ENCODE data around the gene TSPAN9.

The TSPAN9 gene

GRCh38 chr12:3160081-3160480 is 82.9 kb downstream of the TSPAN9 start:
- Histone ChIP-seq H3K9me2 (replicated peaks; ENCODE audit: insufficient read depth, low read length) (no peaks in the 10 kb centered on the region), H3K27ac (ENCODE audit: low read depth, low read length) (no peak overlapping the region), H3K9me3 (ENCODE audit: insufficient read depth, low read length) (no peaks in the 10 kb centered on the region), H3K27me3 (ENCODE audit: low read length) (no peaks in the 10 kb centered on the region), H3K36me3 (ENCODE audit: low read length) (no peaks in the 10 kb centered on the region), H3K9ac (ENCODE audit: low read length) (no peak overlapping the region), H3F3A (ENCODE audit: insufficient read depth) (no peaks in the 10 kb centered on the region), H3K4me3 (ENCODE audit: insufficient read depth, low read length, poor library complexity, severe bottlenecking) (no peak overlapping the region), H3K4me2 (ENCODE audit: low read depth, low read length, poor library complexity, severe bottlenecking) (no peak overlapping the region), H4K20me1 (ENCODE audit: low read depth, low read length) (no peaks in the 10 kb centered on the region), H2AFZ (ENCODE audit: low read depth, low read length, severe bottlenecking) (no peak overlapping the region), H3K79me2 (ENCODE audit: insufficient read depth, low read length) (no peaks in the 10 kb centered on the region)
- no peak for TF ChIP-seq EZH2phosphoT487 (conservative IDR thresholded peaks at IDR 0.05; ENCODE audit: low read length)
- TF ChIP-seq, protein P1, sequence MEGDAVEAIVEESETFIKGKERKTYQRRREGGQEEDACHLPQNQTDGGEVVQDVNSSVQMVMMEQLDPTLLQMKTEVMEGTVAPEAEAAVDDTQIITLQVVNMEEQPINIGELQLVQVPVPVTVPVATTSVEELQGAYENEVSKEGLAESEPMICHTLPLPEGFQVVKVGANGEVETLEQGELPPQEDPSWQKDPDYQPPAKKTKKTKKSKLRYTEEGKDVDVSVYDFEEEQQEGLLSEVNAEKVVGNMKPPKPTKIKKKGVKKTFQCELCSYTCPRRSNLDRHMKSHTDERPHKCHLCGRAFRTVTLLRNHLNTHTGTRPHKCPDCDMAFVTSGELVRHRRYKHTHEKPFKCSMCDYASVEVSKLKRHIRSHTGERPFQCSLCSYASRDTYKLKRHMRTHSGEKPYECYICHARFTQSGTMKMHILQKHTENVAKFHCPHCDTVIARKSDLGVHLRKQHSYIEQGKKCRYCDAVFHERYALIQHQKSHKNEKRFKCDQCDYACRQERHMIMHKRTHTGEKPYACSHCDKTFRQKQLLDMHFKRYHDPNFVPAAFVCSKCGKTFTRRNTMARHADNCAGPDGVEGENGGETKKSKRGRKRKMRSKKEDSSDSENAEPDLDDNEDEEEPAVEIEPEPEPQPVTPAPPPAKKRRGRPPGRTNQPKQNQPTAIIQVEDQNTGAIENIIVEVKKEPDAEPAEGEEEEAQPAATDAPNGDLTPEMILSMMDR (IDR thresholded peaks at IDR 0.05; ENCODE audit: insufficient read depth, low read length, poor library complexity, severe bottlenecking) = no peak

DNA sequence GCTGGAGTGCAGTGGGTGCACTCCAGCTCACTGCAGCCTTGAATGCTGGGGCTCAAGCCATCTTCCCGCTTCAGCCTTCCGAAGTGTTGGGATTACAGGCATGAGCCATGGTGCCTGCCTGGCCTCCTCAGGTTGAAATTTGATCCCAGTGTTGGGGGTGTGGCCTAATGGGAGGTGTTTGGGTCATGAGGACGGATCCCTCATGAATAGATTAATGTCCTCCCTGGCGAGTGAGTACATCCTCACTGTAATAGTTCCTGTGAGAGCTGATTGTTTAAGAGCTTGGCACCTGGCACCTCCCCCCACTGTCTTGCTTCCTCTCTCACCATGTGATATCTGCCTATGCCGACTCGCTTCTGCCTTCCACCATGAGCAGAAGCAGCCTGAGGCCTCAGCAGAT is 84.7 kb downstream of the TSPAN9 start:
- Histone ChIP-seq H3K9me2 (replicated peaks; ENCODE audit: insufficient read depth, low read length) (no peaks in the 10 kb centered on the region), H3F3A (ENCODE audit: insufficient read depth) (no peaks in the 10 kb centered on the region), H3K4me2 (ENCODE audit: low read depth, low read length, poor library complexity, severe bottlenecking) (no peak overlapping the region), H3K9me3 (ENCODE audit: insufficient read depth, low read length) (no peaks in the 10 kb centered on the region), H4K20me1 (ENCODE audit: low read depth, low read length) (no peaks in the 10 kb centered on the region), H3K4me3 (ENCODE audit: insufficient read depth, low read length, poor library complexity, severe bottlenecking) (no peak overlapping the region), H3K27ac (ENCODE audit: low read depth, low read length) (no peak overlapping the region), H3K27me3 (ENCODE audit: low read length) (no peaks in the 10 kb centered on the region), H3K9ac (ENCODE audit: low read length) (no peak overlapping the region), H3K36me3 (ENCODE audit: low read length) (no peaks in the 10 kb centered on the region), H2AFZ (ENCODE audit: low read depth, low read length, severe bottlenecking) (no peak overlapping the region), H3K79me2 (ENCODE audit: insufficient read depth, low read length) (no peaks in the 10 kb centered on the region)
- TF ChIP-seq EZH2phosphoT487 (conservative IDR thresholded peaks at IDR 0.05; ENCODE audit: low read length) = no peak

DNA sequence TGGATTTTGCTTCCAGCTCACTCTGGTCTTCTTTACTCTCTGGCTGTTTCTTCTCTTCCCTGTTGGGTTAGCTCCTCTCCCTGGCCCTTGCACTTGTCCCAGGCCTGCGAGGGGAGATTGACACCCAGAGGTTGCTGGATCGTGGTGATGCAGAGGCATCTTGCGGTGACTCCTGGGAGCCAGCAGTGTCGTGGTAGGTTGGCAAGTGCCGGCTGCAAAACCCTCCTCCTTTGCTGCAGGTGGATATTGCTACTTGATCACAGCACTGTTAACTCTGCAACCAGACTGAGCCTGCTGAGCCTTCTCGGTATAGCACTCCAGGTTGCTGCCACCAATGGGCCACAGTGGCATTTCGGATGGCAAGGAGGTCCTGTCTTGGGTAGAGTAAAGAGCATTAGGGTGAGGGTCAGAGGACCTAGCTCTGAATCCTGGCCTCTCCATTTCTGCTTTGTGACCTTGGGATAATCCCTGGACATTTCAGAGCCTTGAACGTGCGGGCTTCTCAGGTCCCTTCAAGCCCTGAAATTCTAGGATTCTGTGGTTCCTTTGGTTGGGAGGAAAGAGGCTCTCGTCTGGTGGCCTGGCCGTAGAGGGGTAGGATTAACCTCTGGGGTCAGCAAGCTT is 87.4 kb downstream of the TSPAN9 start:
- H3K27me3 ChIP-seq (ENCODE audit: low read length) = no peaks in the 10 kb centered on the region
- H3K9me2 ChIP-seq (replicated peaks; ENCODE audit: insufficient read depth, low read length) = no peaks in the 10 kb centered on the region
- H2AFZ ChIP-seq (ENCODE audit: low read depth, low read length, severe bottlenecking) = no peak overlapping the region
- TF ChIP-seq, protein P1 (IDR thresholded peaks at IDR 0.05; ENCODE audit: insufficient read depth, low read length, poor library complexity, severe bottlenecking) = no peak
- TF ChIP-seq EZH2phosphoT487 (conservative IDR thresholded peaks at IDR 0.05; ENCODE audit: low read length) = no peak
- H3K4me3 ChIP-seq (ENCODE audit: insufficient read depth, low read length, poor library complexity, severe bottlenecking) = no peak overlapping the region
- no peak overlapping the region for H3K9ac ChIP-seq (ENCODE audit: low read length)
- H3K4me2 ChIP-seq (ENCODE audit: low read depth, low read length, poor library complexity, severe bottlenecking) = no peak overlapping the region
- H4K20me1 ChIP-seq (ENCODE audit: low read depth, low read length) = no peaks in the 10 kb centered on the region
- no peaks in the 10 kb centered on the region for H3K79me2 ChIP-seq (ENCODE audit: insufficient read depth, low read length)
- no peak overlapping the region for H3K27ac ChIP-seq (ENCODE audit: low read depth, low read length)
- no peaks in the 10 kb centered on the region for H3F3A ChIP-seq (ENCODE audit: insufficient read depth)
- H3K36me3 ChIP-seq (ENCODE audit: low read length) = no peaks in the 10 kb centered on the region
- no peaks in the 10 kb centered on the region for H3K9me3 ChIP-seq (ENCODE audit: insufficient read depth, low read length)

DNA sequence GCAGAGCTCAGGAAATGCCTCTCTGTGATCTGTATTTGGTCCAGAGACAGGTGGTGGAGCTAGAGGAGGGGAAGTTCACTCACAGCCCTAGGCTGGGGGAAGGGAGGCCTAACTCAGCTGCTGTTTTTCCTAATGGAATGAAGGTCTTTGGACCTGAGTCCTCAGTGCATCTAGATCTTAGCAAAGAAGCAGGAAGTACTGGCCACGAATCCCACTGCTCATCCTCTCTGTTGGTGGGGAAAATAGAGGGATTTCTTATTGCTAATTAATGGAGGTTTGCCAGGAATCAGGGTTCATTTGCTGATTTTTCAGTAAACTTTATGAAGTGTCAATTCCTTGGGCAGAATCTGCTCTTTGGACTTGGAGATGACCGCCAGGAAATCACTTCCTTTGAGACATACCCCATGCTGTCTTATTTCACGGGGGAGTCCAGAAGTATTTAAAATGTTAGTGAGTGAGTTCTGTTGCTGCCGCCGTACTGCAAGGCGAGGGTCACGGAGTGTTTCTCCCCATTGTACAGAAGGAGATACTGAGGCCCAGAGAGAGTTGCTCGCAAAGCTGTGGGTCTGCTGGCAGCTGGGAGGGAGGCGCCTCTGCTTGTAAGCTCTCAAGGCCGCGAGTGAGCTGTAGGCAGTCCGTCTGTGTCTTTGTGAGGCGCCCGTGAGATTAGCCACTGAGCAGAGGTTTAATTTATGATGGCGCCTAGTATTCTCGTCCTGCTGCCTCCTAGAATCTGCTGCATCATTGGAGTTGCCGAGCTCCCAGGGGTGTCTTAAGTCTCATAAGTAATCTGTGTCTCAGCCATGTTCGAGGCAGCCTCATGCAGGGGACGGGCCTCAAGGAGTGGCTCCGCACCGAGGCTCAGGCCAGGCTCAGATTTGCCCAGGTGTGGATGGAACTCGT is 88.2 kb downstream of the TSPAN9 start:
- H3F3A ChIP-seq (ENCODE audit: insufficient read depth) = no peaks in the 10 kb centered on the region
- TF ChIP-seq EZH2phosphoT487 (conservative IDR thresholded peaks at IDR 0.05; ENCODE audit: low read length) = no peak
- TF ChIP-seq, protein P1 (IDR thresholded peaks at IDR 0.05; ENCODE audit: insufficient read depth, low read length, poor library complexity, severe bottlenecking) = no peak
- no peaks in the 10 kb centered on the region for H3K9me2 ChIP-seq (replicated peaks; ENCODE audit: insufficient read depth, low read length)
- H4K20me1 ChIP-seq (ENCODE audit: low read depth, low read length) = no peaks in the 10 kb centered on the region
- no peak overlapping the region for H3K4me2 ChIP-seq (ENCODE audit: low read depth, low read length, poor library complexity, severe bottlenecking)
- H3K9ac ChIP-seq (ENCODE audit: low read length) = no peak overlapping the region
- H3K4me3 ChIP-seq (ENCODE audit: insufficient read depth, low read length, poor library complexity, severe bottlenecking) = no peak overlapping the region
- no peaks in the 10 kb centered on the region for H3K9me3 ChIP-seq (ENCODE audit: insufficient read depth, low read length)
- H3K79me2 ChIP-seq (ENCODE audit: insufficient read depth, low read length) = no peaks in the 10 kb centered on the region
- H3K27me3 ChIP-seq (ENCODE audit: low read length) = no peaks in the 10 kb centered on the region
- H2AFZ ChIP-seq (ENCODE audit: low read depth, low read length, severe bottlenecking) = no peak overlapping the region
- H3K36me3 ChIP-seq (ENCODE audit: low read length) = no peaks in the 10 kb centered on the region
- no peak overlapping the region for H3K27ac ChIP-seq (ENCODE audit: low read depth, low read length)

Measured in SU-DHL-6 (cell line).